HG02610 (cell line): ENCODE results near the gene RAPGEF4.

Experiments used
- ATAC-seq: cut with Tn5 transposase; IDR thresholded peaks from one replicate; pipeline ENCODE4 v1.9.1; 2021; ENCODE audit warnings: mild to moderate bottlenecking, moderate library complexity; ENCODE audit not compliant: unreplicated experiment

RAPGEF4 gene

GRCh38 chr2:172993931-172994717 lies 258.5 kb downstream of the RAPGEF4 start:
- ATAC-seq, result no peak

- no peak for ATAC-seq
These were observed 259.2 kb downstream of the RAPGEF4 start for GRCh38 chr2:172994864-172995263.

- ATAC-seq, result no peak
These were observed 259.9 kb downstream of the RAPGEF4 start for GRCh38 chr2:172995323-172996244.

GRCh38 chr2:172996387-172996961 lies 260.8 kb downstream of the RAPGEF4 start:
- no peak for ATAC-seq

- no peak for ATAC-seq
These were observed 261.4 kb downstream of the RAPGEF4 start for GRCh38 chr2:172997031-172997430.

- ATAC-seq, result no peak
These were observed 263.1 kb downstream of the RAPGEF4 start for GRCh38 chr2:172998547-172999272.

GRCh38 chr2:172999641-173000386 lies 264.2 kb downstream of the RAPGEF4 start:
- ATAC-seq, result no peak

GRCh38 chr2:173001664-173002604 lies 266.3 kb downstream of the RAPGEF4 start:
- ATAC-seq, result no peak

- ATAC-seq, result no peak
These were observed 267.3 kb downstream of the RAPGEF4 start for GRCh38 chr2:173002751-173003541.

- ATAC-seq, result no peak
These were observed 273.1 kb downstream of the RAPGEF4 start for GRCh38 chr2:173008786-173009185.

GRCh38 chr2:173010233-173010632 lies 274.6 kb downstream of the RAPGEF4 start:
- ATAC-seq, result no peak

- ATAC-seq, result no peak
These were observed 280.8 kb downstream of the RAPGEF4 start for GRCh38 chr2:173016451-173016850.

GRCh38 chr2:173017646-173018420 lies 282.2 kb downstream of the RAPGEF4 start:
- no peak for ATAC-seq

GRCh38 chr2:173019755-173020154 lies 284.1 kb downstream of the RAPGEF4 start:
- ATAC-seq, result no peak

- no peak for ATAC-seq
These were observed 286.3 kb downstream of the RAPGEF4 start for GRCh38 chr2:173021939-173022371.

- no peak for ATAC-seq
These were observed 288.1 kb downstream of the RAPGEF4 start for GRCh38 chr2:173023718-173024117.

GRCh38 chr2:173026479-173026878 lies 290.8 kb downstream of the RAPGEF4 start:
- ATAC-seq, result no peak
